SK-N-SH (cell line): ENCODE measurements around the gene ERRFI1. TPM values are rescaled to one million over a fixed set of nuclear protein-coding genes. Genes with fewer than 3 reads are reported as not detected.
A peak's percentile ranks its signal among the peaks of the same experiment; 100 is the strongest.

ENCODE experiments used
- CTCF ChIA-PET: fragments of 300-600, 350-600 bp; formaldehyde crosslinking; extraction: SDS; loops from one replicate; lab custom pipeline; 2021; lab: Yijun Ruan, JAX
- POLR2A ChIA-PET: fragments of 350-600 bp; sonication (Branson Sonifier 250); formaldehyde crosslinking; extraction: SDS; loops from one replicate; lab custom pipeline; 2020; ENCODE audit warnings: antibody characterized with exemption, inconsistent platforms; lab: Yijun Ruan, JAX
- DNase-seq: peaks from one replicate; pipeline ENCODE4 v3.0.0; 2012
- H2AFZ ChIP-seq: fragments of 200-600 bp; sonication (generic); 2 replicates; pipeline ENCODE4 v1.8.1; 2016; ENCODE audit warnings: antibody characterized with exemption, mild to moderate bottlenecking, low read depth
- H3F3A ChIP-seq: fragments of 200-600 bp; sonication (generic); replicated peaks from 2 replicates; pipeline ENCODE3; 2016; ENCODE audit warnings: antibody characterized with exemption, mild to moderate bottlenecking; ENCODE audit not compliant: insufficient read depth
- H3K27ac ChIP-seq, 2 experiments: fragments of 200-500 bp in 1 of 2; fragments of 200-600 bp in 1 of 2; sonication (Bioruptor generic) in 1 of 2; sonication (generic), shearing (Covaris generic) in 1 of 2; 2 replicates each; pipeline versions ENCODE4 v1.5.1 to v1.6.1; 2014 to 2016; ENCODE audit warnings: low read depth in 2 of 2, inconsistent platforms in 1 of 2, low read length in 1 of 2, mild to moderate bottlenecking in 1 of 2, mixed read lengths in 1 of 2
- H3K27me3 ChIP-seq: fragments of 200-600 bp; sonication (generic), shearing (Covaris generic); 2 replicates; pipeline ENCODE4 v1.6.1; 2016; ENCODE audit warnings: mixed run types; ENCODE audit not compliant: insufficient read depth
- H3K36me3 ChIP-seq, 2 experiments: fragments of 200-500 bp in 1 of 2; fragments of 200-600 bp in 1 of 2; sonication (Bioruptor generic) in 1 of 2; sonication (generic) in 1 of 2; replicated peaks in 1 of 2; 2 replicates each; pipeline versions ENCODE3 to v1.5.1; 2014 to 2016; ENCODE audit warnings: low read length in 1 of 2, mild to moderate bottlenecking in 1 of 2; ENCODE audit not compliant: insufficient read depth in 2 of 2, control insufficient read depth in 1 of 2
- H3K4me1 ChIP-seq, 2 experiments: fragments of 200-500 bp in 1 of 2; fragments of 200-600 bp in 1 of 2; sonication (Bioruptor generic) in 1 of 2; sonication (generic), shearing (Covaris generic) in 1 of 2; 2 replicates each; pipeline versions ENCODE4 v1.5.1 to v1.6.1; 2014 to 2016; ENCODE audit warnings: low read depth in 1 of 2, low read length in 1 of 2, mixed run types in 1 of 2; ENCODE audit not compliant: insufficient read depth in 2 of 2, control insufficient read depth in 1 of 2
- H3K4me2 ChIP-seq: fragments of 200-600 bp; sonication (generic), shearing (Covaris generic); 2 replicates; pipeline ENCODE4 v1.6.1; 2017; ENCODE audit warnings: mixed run types
- H3K4me3 ChIP-seq, 2 experiments: fragments of 200-500 bp in 1 of 2; fragments of 200-600 bp in 1 of 2; sonication (Bioruptor generic) in 1 of 2; sonication (generic), shearing (Covaris generic) in 1 of 2; 2 replicates each; pipeline versions ENCODE4 v1.5.1 to v1.8.1; 2014 to 2016; ENCODE audit warnings: low read depth in 2 of 2, inconsistent platforms in 1 of 2, low read length in 1 of 2, mild to moderate bottlenecking in 1 of 2, mixed read lengths in 1 of 2, moderate library complexity in 1 of 2
- H3K79me2 ChIP-seq: fragments of 200-600 bp; sonication (generic); 2 replicates; pipeline ENCODE4 v1.8.1; 2017; ENCODE audit warnings: mild to moderate bottlenecking; ENCODE audit not compliant: insufficient read depth
- H3K9ac ChIP-seq: fragments of 200-600 bp; sonication (generic); 2 replicates; pipeline ENCODE4 v1.6.1; 2017; ENCODE audit warnings: mixed run types
- H3K9me2 ChIP-seq: fragments of 200-600 bp; sonication (generic); 2 replicates; pipeline ENCODE4 v1.6.1; 2017; ENCODE audit warnings: mixed run types
- H3K9me3 ChIP-seq: fragments of 200-600 bp; sonication (generic); 2 replicates; pipeline ENCODE4 v1.6.1; 2017; ENCODE audit warnings: mixed run types, mild to moderate bottlenecking, moderate library complexity
- H4K20me1 ChIP-seq: fragments of 200-600 bp; sonication (generic); 2 replicates; pipeline ENCODE4 v1.6.1; 2017; ENCODE audit warnings: mild to moderate bottlenecking, mixed run types; ENCODE audit not compliant: insufficient read depth
- ELF1 ChIP-seq: IDR thresholded peaks from 2 replicates; pipeline ENCODE4 v1.4.0; 2012
- EP300 ChIP-seq, 2 experiments: IDR thresholded peaks; 2 replicates each; pipeline versions ENCODE4 v1.4.0 to v1.6.1; 2012; ENCODE audit warnings: borderline replicate concordance in 1 of 2, low read depth in 1 of 2, low read length in 1 of 2
- EZH2phosphoT487 ChIP-seq: fragments of 200-600 bp; sonication (generic); IDR thresholded peaks from 2 replicates; pipeline ENCODE4 v1.6.1; 2017; ENCODE audit warnings: low read depth, mixed run types, mild to moderate bottlenecking, antibody characterized with exemption, moderate library complexity, borderline replicate concordance
- FOSL2 ChIP-seq: IDR thresholded peaks from 2 replicates; pipeline ENCODE4 v1.4.0; 2012; ENCODE audit warnings: low read depth, mild to moderate bottlenecking, moderate library complexity, borderline replicate concordance
- JUND ChIP-seq: IDR thresholded peaks from 2 replicates; pipeline ENCODE4 v1.4.0; 2012
- MAX ChIP-seq: IDR thresholded peaks from 2 replicates; pipeline ENCODE4 v1.4.0; 2012; ENCODE audit warnings: low read depth
- MEF2A ChIP-seq: IDR thresholded peaks from 2 replicates; pipeline ENCODE4 v1.4.0; 2012; ENCODE audit warnings: low read depth, borderline replicate concordance
- PBX3 ChIP-seq: IDR thresholded peaks from 2 replicates; pipeline ENCODE4; 2012
- POLR2AphosphoS5 ChIP-seq: IDR thresholded peaks from 2 replicates; pipeline ENCODE4 v1.6.1; 2012; ENCODE audit warnings: low read depth, low read length
- RFX5 ChIP-seq: IDR thresholded peaks from 2 replicates; pipeline ENCODE4 v1.6.1; 2012; ENCODE audit warnings: mild to moderate bottlenecking, improper control_type of control experiment, low read length
- SIN3A ChIP-seq: IDR thresholded peaks from 2 replicates; pipeline ENCODE4 v1.6.1; 2012; ENCODE audit warnings: low read depth, mild to moderate bottlenecking, low read length, moderate library complexity, borderline replicate concordance
- SMC3 ChIP-seq: IDR thresholded peaks from 2 replicates; pipeline ENCODE4 v1.6.1; 2012; ENCODE audit warnings: low read depth, low read length, improper control_type of control experiment
- TAF1 ChIP-seq: IDR thresholded peaks from 2 replicates; pipeline ENCODE4 v1.6.1; 2012; ENCODE audit warnings: low read depth, mild to moderate bottlenecking, low read length, moderate library complexity, borderline replicate concordance
- TCF12 ChIP-seq: IDR thresholded peaks from 2 replicates; pipeline ENCODE4 v1.4.0; 2012
- TEAD4 ChIP-seq: IDR thresholded peaks from 2 replicates; pipeline ENCODE4 v1.4.0; 2012; ENCODE audit warnings: mild to moderate bottlenecking, borderline replicate concordance; ENCODE audit not compliant: insufficient read depth
- WGBS: methylation state at CpG from one replicate; pipeline ENCODE4 v1.1.6; 2017; ENCODE audit warnings: low lambda C conversion rate; 5-methylcytosine and 5-hydroxymethylcytosine counted together
- polyA plus RNA-seq, 3 experiments: library from polyadenylated mRNA; depleted of rRNA; stranded (reverse); fragments of >200 nt; gene quantifications; 2 replicates each; pipeline ENCODE4 v1.2.3, GENCODE V29; 2012
- TF ChIP-seq, protein P1 (sequence below): fragments of 150-350 bp; IDR thresholded peaks from 2 replicates; pipeline ENCODE4 v1.6.1; 2016; ENCODE audit warnings: mild to moderate bottlenecking, low read depth, low read length

ERRFI1 gene
- polyA plus RNA-seq, 1 of the 3 experiments (the other 2 are of a cell fraction): 65.6 TPM

DNA sequence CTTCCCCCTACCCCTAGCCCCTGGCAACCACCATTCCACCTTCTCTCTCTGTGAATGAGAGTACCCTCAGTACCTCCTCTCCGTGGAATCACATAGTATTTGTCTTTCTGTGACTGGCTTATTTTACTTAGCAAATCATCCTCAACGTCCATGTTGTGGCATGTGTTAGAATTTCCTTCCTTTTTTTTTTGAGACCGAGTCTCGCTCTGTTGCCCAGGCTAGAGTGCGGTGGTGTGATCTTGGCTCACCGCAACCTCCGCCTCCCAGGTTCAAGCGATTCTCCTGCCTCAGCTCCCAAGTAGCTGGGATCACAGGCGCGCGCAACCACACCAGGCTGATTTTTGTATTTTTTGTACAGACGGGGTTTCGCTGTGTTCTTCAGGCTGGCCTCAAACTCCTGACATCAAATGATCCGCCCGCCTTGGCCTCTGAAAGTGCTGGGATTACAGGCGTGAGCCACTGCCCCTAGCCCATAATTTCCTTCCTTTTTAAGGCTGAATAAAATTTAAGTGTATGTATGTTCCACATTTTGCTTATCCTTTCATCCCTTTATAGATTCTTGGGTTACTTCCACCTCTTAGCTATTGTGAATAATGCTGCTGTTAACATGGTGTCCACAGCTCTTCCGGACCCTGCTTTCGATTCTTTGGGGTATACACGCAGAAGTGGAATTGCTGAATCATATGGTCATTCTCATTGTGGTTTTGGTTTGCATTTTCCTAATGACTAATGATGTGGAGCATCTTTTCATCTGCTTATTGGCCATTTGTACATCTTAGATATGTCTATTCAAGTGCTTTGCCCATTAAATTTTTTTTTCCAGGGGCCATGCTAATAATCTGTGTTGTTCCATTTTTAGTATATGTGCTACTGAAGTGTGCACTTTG, 32.3 kb downstream of the ERRFI1 start:
- H3K9me3 ChIP-seq: no peaks in the 10 kb centered on the region
- no peaks in the 10 kb centered on the region for H3K4me1 ChIP-seq
- H3K4me2 ChIP-seq: no peak overlapping the region
- no peak overlapping the region for H3K4me3 ChIP-seq
- ChIA-PET POLR2A (no interaction called here), CTCF (interaction anchor here (1.2 kb wide), 1 partner anchor 11 kb away, joined by 4 read pairs; no protein-coding TSS in a partner anchor)
- H2AFZ ChIP-seq: no peak overlapping the region
- WGBS: 87% methylated on average over 19 of the region's 19 CpGs
- no peaks in the 10 kb centered on the region for H3F3A ChIP-seq
- H3K9me2 ChIP-seq: no peaks in the 10 kb centered on the region
- no peaks in the 10 kb centered on the region for H4K20me1 ChIP-seq
- no peaks in the 10 kb centered on the region for H3K79me2 ChIP-seq
- no peak for TF ChIP-seq POLR2AphosphoS5
- TF ChIP-seq MAX: no peak
- TF ChIP-seq, protein P1, sequence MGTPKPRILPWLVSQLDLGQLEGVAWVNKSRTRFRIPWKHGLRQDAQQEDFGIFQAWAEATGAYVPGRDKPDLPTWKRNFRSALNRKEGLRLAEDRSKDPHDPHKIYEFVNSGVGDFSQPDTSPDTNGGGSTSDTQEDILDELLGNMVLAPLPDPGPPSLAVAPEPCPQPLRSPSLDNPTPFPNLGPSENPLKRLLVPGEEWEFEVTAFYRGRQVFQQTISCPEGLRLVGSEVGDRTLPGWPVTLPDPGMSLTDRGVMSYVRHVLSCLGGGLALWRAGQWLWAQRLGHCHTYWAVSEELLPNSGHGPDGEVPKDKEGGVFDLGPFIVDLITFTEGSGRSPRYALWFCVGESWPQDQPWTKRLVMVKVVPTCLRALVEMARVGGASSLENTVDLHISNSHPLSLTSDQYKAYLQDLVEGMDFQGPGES: no peak
- TF ChIP-seq ELF1: no peak
- peak in 1 of 2 experiments; percentile 27; a peak in 1 of 4 replicates for TF ChIP-seq EP300 (IDR thresholded peaks at IDR 0.05; ENCODE audit: borderline replicate concordance in 1 of 2, low read depth in 1 of 2, low read length in 1 of 2)
- TF ChIP-seq JUND: peak; percentile 44
- TF ChIP-seq RFX5: no peak
- no peak for TF ChIP-seq SMC3
- peak; percentile 60; the same call in 1 of the 2 replicates for TF ChIP-seq FOSL2
- peak; percentile 32 for TF ChIP-seq PBX3
- no peak for TF ChIP-seq EZH2phosphoT487
- TF ChIP-seq TEAD4: no peak
- TF ChIP-seq TAF1: no peak
- no peak for TF ChIP-seq SIN3A
- TF ChIP-seq MEF2A: no peak
- peak; percentile 56 for TF ChIP-seq TCF12
- H3K27ac ChIP-seq: peak overlapping the region in 1 of 2 experiments; percentile 56; a peak in 2 of 4 replicates
- no peaks in the 10 kb centered on the region for H3K36me3 ChIP-seq
- H3K27me3 ChIP-seq: no peaks in the 10 kb centered on the region
- DNase-seq: no peak
- no peak overlapping the region for H3K9ac ChIP-seq

GRCh38 chr1:7992885-7993284, 33.2 kb downstream of the ERRFI1 start:
- POLR2A ChIA-PET: no interaction called here
- no peak for TF ChIP-seq TAF1
- TF ChIP-seq FOSL2: no peak
- no peak for TF ChIP-seq MEF2A
- TF ChIP-seq MAX: no peak
- 97% methylated on average over 4 of the region's 4 CpGs for WGBS
- H2AFZ ChIP-seq: no peak overlapping the region
- H3K9me3 ChIP-seq: no peaks in the 10 kb centered on the region
- H4K20me1 ChIP-seq: no peaks in the 10 kb centered on the region
- H3K9ac ChIP-seq: no peak overlapping the region
- no peak overlapping the region for H3K4me3 ChIP-seq
- no peaks in the 10 kb centered on the region for H3K36me3 ChIP-seq
- no peaks in the 10 kb centered on the region for H3K9me2 ChIP-seq
- H3K27me3 ChIP-seq: no peaks in the 10 kb centered on the region
- H3K27ac ChIP-seq: no peak overlapping the region
- no peak for DNase-seq
- CTCF ChIA-PET: interaction anchor here (1.2 kb wide), 1 partner anchor 10 kb away, joined by 4 read pairs; no protein-coding TSS in a partner anchor
- no peaks in the 10 kb centered on the region for H3K79me2 ChIP-seq
- no peak overlapping the region for H3K4me2 ChIP-seq
- H3K4me1 ChIP-seq: no peaks in the 10 kb centered on the region
- H3F3A ChIP-seq: no peaks in the 10 kb centered on the region
